Cardiac fibroblast (primary cell): ENCODE results near the gene RABEP2.
"Not testable (repeated sequence)": the region's sequence is repeated elsewhere in the genome, so short reads cannot be mapped to it uniquely, and the experiment has no call there.

Experiments used
- DNase-seq, 2 donors: peaks; one replicate each; pipeline versions ENCODE4 v3.0.0 to v3.0.0-alpha.2; 2010; ENCODE audit warnings: low read depth in 2 of 2
- H3K4me3 ChIP-seq, 2 donors: replicated peaks in 1 of 2; 1 replicate in 1 of 2; 2 replicates in 1 of 2; pipeline ENCODE4 v1.5.1; 2011; ENCODE audit warnings: low read depth in 2 of 2, low read length in 2 of 2, mild to moderate bottlenecking in 2 of 2, moderate library complexity in 1 of 2
- TF ChIP-seq, protein P1 (sequence below): IDR thresholded peaks from one replicate; pipeline ENCODE4 v1.5.1; 2011; ENCODE audit warnings: low read depth, mild to moderate bottlenecking, low read length, inconsistent platforms

RABEP2 gene

DNA sequence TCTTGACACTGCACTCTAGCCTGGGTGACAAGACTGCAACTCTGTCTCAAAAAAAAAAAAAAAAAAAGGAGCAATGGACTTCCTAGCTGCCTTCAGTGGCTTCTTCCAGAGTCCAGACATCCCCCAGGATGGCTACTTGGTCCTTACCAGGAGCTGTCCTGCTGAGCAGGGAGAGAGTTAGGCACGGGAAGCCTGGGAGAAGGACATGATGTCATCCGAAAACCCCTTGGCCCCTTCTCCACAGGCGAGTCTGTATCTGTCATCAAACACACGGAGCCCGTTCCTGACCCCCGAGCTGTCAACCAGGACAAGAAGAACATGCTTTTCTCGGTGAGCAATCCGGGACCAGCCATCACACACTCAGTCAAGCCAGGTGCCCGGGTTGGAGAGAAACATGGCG, 38.1 kb downstream of the RABEP2 start:
- TF ChIP-seq, protein P1, sequence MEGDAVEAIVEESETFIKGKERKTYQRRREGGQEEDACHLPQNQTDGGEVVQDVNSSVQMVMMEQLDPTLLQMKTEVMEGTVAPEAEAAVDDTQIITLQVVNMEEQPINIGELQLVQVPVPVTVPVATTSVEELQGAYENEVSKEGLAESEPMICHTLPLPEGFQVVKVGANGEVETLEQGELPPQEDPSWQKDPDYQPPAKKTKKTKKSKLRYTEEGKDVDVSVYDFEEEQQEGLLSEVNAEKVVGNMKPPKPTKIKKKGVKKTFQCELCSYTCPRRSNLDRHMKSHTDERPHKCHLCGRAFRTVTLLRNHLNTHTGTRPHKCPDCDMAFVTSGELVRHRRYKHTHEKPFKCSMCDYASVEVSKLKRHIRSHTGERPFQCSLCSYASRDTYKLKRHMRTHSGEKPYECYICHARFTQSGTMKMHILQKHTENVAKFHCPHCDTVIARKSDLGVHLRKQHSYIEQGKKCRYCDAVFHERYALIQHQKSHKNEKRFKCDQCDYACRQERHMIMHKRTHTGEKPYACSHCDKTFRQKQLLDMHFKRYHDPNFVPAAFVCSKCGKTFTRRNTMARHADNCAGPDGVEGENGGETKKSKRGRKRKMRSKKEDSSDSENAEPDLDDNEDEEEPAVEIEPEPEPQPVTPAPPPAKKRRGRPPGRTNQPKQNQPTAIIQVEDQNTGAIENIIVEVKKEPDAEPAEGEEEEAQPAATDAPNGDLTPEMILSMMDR, result no peak
- H3K4me3 ChIP-seq, result no peak overlapping the region
- no peak for DNase-seq

DNA sequence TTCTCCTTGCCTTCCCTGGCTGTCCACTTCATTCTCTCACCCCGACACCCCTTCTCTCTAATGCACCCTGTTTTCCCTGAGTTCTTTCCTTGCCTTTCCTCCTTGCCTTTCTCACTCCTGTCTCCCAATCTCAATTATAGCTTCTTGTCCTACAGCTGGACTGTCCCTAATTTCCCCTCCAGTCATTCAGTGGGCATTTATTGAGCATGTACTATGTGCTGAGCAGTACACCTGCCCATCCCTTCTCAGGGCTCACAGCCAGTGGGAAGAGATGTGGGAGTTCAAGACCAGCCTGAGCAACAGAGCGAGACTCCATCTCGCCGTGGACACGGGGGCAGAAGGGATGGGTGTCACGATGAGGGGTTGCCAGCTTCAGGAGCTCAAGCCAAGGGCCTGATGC, 41.0 kb downstream of the RABEP2 start:
- H3K4me3 ChIP-seq, result no peak overlapping the region
- DNase-seq, result no peak
- TF ChIP-seq, protein P1, result no peak

DNA sequence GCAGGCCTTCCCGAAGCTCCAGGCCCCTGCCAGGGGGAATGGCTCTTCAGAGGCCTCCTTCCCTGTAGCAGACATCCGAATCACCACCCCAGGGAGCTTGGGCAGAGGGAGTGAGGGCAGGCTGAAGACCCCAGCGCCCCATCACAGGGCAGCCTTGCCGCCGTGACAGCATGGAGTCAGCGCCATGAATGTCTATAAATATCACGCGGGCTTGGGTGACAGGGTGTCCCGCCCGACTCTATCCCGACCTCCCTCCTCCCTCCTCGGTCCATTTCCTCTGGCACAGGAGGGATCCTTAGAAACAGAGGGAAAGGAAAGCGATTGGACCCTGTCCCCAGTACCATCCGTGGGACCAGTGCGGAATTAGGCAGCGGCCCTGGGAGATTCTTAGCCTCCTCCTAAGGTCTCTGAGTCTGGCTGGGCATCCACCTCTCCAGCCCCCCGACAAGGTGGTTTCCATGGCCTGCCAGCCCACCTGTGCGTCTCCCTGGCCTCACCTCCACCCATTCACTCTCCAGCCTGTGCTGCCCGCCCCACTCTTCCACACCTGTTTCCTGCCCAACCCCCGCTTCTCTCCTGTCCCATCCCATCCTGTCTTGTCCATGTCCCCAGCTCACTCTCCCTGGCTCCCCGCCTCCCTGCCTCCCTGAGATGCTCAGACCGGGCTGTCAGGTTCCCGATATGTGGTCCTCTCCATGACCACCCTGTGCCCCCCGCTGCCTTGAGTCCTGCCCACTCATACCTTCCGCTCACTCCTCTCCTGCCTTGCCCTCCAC, 41.6 kb downstream of the RABEP2 start:
- TF ChIP-seq, protein P1, result no peak
- no peak for DNase-seq
- no peak overlapping the region for H3K4me3 ChIP-seq

DNA sequence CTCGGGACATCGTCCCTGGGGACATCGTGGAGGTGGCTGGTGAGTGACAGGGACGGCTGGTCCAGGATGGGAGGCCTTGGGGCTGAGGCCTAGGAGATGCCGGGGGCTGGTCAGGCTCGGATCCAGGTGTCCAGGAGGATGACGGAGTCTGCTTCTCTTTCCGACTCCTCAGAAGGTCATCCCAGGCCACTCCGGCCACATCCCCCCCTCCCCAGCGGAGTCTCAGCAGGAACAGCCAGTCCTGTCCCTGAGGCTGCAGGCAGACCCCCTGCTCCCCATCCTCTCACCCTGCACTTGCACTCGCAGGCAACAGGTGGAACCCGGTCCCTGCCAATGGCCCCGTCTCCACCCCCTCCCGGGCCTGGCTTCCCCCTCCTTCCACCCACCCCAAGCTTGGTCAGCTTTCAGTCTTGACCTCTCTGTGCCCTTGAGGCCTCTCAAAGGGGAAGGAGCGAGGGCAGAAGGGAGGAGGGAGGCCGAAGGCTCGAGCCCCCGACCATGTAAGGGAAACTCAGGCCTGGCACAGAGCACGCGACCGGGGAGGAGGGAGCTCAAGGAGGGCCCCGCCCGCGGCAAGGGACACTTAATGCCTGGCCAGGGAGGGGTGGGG, 42.4 kb downstream of the RABEP2 start:
- TF ChIP-seq, protein P1, result no peak
- no peak for DNase-seq
- H3K4me3 ChIP-seq, result no peak overlapping the region

DNA sequence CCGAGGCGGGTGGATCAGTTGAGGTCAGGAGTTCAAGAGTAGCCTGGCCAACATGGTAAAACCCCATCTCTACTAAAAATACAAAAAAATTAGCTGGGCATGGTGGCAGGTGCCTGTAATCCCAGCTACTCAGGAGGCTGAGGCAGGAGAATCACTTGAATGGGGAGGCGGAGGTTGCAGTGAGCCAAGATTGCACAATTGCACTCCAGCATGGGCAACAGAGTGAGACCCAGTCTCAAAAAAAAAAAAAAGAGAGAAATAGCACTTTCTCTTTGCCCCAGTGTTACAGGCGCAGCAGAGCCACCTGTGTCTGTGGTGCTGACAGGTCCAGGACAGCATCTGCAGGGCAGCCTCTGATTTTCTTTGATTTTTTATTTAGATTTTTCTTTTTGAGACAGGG, 43.5 kb downstream of the RABEP2 start:
- not testable (repeated sequence) for H3K4me3 ChIP-seq, DNase-seq

DNA sequence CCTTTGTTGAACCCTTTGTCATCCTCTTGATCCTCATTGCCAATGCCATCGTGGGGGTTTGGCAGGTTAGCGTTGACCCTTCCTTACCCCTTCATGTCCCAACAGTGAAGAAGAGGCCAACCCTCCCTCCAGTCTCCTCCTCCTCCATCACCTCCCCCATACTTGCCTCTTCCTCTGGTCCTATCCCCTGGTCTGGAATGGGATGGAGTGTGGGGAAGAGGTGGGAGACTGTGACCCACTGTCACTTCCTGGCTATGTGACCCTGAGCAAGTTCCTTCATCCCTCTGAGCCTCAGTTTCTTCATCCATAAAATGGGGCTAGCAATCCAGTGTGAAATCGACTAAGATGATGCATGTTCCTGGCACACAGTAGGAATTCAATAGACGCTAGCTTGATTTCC, 44.1 kb downstream of the RABEP2 start:
- no peak overlapping the region for H3K4me3 ChIP-seq
- TF ChIP-seq, protein P1, result no peak
- DNase-seq, result no peak

DNA sequence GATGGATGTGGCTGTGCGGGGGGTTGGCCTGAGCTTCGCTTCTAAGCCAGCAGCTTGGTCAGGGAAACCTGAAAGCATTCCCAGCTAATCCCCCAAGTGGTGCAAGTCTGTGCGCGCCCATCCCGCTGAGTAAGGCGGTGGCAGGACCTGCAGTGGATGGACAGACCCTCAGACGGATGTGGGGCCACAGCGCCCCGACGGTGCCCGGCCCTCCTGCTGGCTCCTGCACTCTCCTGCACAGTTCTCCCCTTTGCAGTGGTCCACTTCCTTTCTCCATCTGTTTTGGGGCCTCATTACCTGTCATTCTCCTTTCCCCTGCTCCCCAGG, 44.5 kb downstream of the RABEP2 start:
- DNase-seq, result no peak
- H3K4me3 ChIP-seq, result peak overlapping the region in 1 of 2 donors; percentile 47
- TF ChIP-seq, protein P1, result no peak
